ENCODE data around the gene CKM. TPM values are rescaled to one million over a fixed set of nuclear protein-coding genes. Genes with fewer than 3 reads are reported as not detected.

CKM gene
- total and polyA plus RNA-seq, 10 of the 15 experiments (the other 5 are each of a cell fraction or from before 2014, with no cell fraction given): 0.08 to 0.14 (median 0.13) TPM; not detected in 5

- intact Hi-C loops (cut with micrococcal nuclease; ENCODE audit: unreplicated experiment) (no loop called here), in situ Hi-C loops (cut with MboI) (no loop called here)
- FAIRE-seq (no peak), ATAC-seq (no peak), DNase-seq (ENCODE audit: low read depth, low spot score) (no peak)
- Histone ChIP-seq H3K79me2 (ENCODE audit: control insufficient read depth, insufficient read depth, low read length) (no peaks in the 10 kb centered on the region), H3K27me3 (replicated peaks in 1 of 2; ENCODE audit: control insufficient read depth in 2 of 2, insufficient read depth in 2 of 2, low read length in 1 of 2) (no peaks in the 10 kb centered on the region), H2AFZ (ENCODE audit: control insufficient read depth, low read depth, low read length) (no peak overlapping the region), H4K20me1 (ENCODE audit: control insufficient read depth, insufficient read depth) (no peaks in the 10 kb centered on the region), H3K9me3 (replicated peaks; ENCODE audit: control insufficient read depth, insufficient read depth, low read length) (no peaks in the 10 kb centered on the region), H3K4me2 (ENCODE audit: control insufficient read depth, insufficient read depth) (no peak overlapping the region), H3K9ac (ENCODE audit: control insufficient read depth, insufficient read depth, low read length) (no peak overlapping the region), H3K27ac (ENCODE audit: control insufficient read depth, insufficient read depth) (no peak overlapping the region), H3K4me1 (ENCODE audit: control insufficient read depth, insufficient read depth, low read length) (no peaks in the 10 kb centered on the region), H3K36me3 (ENCODE audit: control insufficient read depth in 2 of 2, insufficient read depth in 2 of 2, low read length in 1 of 2) (peaks cover 0 to 4% of the 10 kb centered on the region in 2 experiments; a peak in 3 of 4 replicates), H3K4me3 (no peak overlapping the region)
- ChIA-PET SMC1A (ENCODE audit: uncharacterized antibody, unreplicated experiment) (no interaction called here), CTCF (no interaction called here), RAD21 (ENCODE audit: unreplicated experiment) (no interaction called here), POLR2A (no interaction called here)
- WGBS (ENCODE audit: insufficient coverage, insufficient replicate concordance, low lambda C conversion rate, missing lambda C conversion rate): 64% methylated on average over 20 of the region's 23 CpGs
- TF ChIP-seq SUPT20H (IDR thresholded peaks at IDR 0.05; ENCODE audit: borderline replicate concordance, control insufficient read depth, low read depth, low read length): no peak
- no peak for TF ChIP-seq BACH1 (IDR thresholded peaks at IDR 0.05; ENCODE audit: borderline replicate concordance)
- TF ChIP-seq ASH2L (IDR thresholded peaks at IDR 0.05; ENCODE audit: borderline replicate concordance, low read depth): no peak
- no peak for TF ChIP-seq ZZZ3 (IDR thresholded peaks at IDR 0.05; ENCODE audit: control insufficient read depth, insufficient read length, low read depth)
- TF ChIP-seq PAX8 (IDR thresholded peaks at IDR 0.05): no peak
- no peak for TF ChIP-seq NFIC (IDR thresholded peaks at IDR 0.05; ENCODE audit: low read depth, low read length)
- no peak for TF ChIP-seq ZNF687 (IDR thresholded peaks at IDR 0.05)
- TF ChIP-seq BMI1 (IDR thresholded peaks at IDR 0.05; ENCODE audit: borderline replicate concordance): no peak
- TF ChIP-seq HDAC6 (IDR thresholded peaks at IDR 0.05; ENCODE audit: unreplicated experiment): no peak
- no peak for TF ChIP-seq SMARCA5 (IDR thresholded peaks at IDR 0.05)
- TF ChIP-seq BHLHE40 (IDR thresholded peaks at IDR 0.05; ENCODE audit: borderline replicate concordance in 1 of 2, low read depth in 2 of 2, low read length in 1 of 2): no peak
- TF ChIP-seq NR2F1 (conservative IDR thresholded peaks at IDR 0.05): no peak
- no peak for TF ChIP-seq IRF3 (IDR thresholded peaks at IDR 0.05)
- no peak for TF ChIP-seq STAT3 (IDR thresholded peaks at IDR 0.05; ENCODE audit: low read depth, low read length)
- TF ChIP-seq MTA3 (IDR thresholded peaks at IDR 0.05; ENCODE audit: borderline replicate concordance, low read length): no peak
- no peak for TF ChIP-seq RUNX3 (IDR thresholded peaks at IDR 0.05; ENCODE audit: low read length)
- TF ChIP-seq POLR2AphosphoS2 (IDR thresholded peaks at IDR 0.05; ENCODE audit: low read depth, low read length): no peak
- no peak for TF ChIP-seq RFX5 (IDR thresholded peaks at IDR 0.05; ENCODE audit: low read depth, low read length)
- TF ChIP-seq GATAD2B (conservative IDR thresholded peaks at IDR 0.05; ENCODE audit: low read depth): no peak
- BruUV-seq (replicated peaks): no TSS peak
Observed at GRCh38 chr19:45348367-45349125, 25.9 kb upstream of the CKM start.
